Ascending aorta (tissue), 2 donors: ENCODE results near the gene MAGED4B. TPM values are rescaled to one million over a fixed set of nuclear protein-coding genes. Genes with fewer than 3 reads are reported as not detected.

Experiments used
- DNase-seq, 2 donors: peaks; one replicate each; pipeline ENCODE4 v3.0.0-alpha.2; 2019; ENCODE audit warnings: low spot score in 2 of 2
- H3K27ac ChIP-seq, 2 donors: fragments of 200-600 bp; sonication (generic); one replicate each; pipeline ENCODE4 v1.5.1; 2016 to 2017; ENCODE audit warnings: mild to moderate bottlenecking in 1 of 2
- H3K27me3 ChIP-seq: fragments of 200-600 bp; sonication (generic); one replicate; pipeline ENCODE4 v1.5.1; 2017
- H3K36me3 ChIP-seq, 2 donors: fragments of 200-600 bp; sonication (generic); one replicate each; pipeline ENCODE4 v1.5.1; 2016
- H3K4me1 ChIP-seq, 2 donors: fragments of 200-600 bp; sonication (generic); one replicate each; pipeline ENCODE4 v1.5.1; 2016 to 2017; ENCODE audit warnings: mild to moderate bottlenecking in 1 of 2
- H3K4me3 ChIP-seq, 2 donors: fragments of 200-600 bp; sonication (generic); one replicate each; pipeline ENCODE4 v1.5.1; 2016 to 2017; ENCODE audit warnings: mild to moderate bottlenecking in 1 of 2
- H3K9me3 ChIP-seq, 2 donors: fragments of 200-600 bp; sonication (generic); one replicate each; pipeline ENCODE4 v1.5.1; 2016
- CTCF ChIP-seq, 3 experiments: fragments of 200-600 bp in 2 of 3; fragments of 450-650 bp in 1 of 3; sonication (generic) in 2 of 3; IDR thresholded peaks; one replicate each; pipeline ENCODE4 v1.5.1; 2016 to 2019; ENCODE audit warnings: antibody characterized with exemption in 3 of 3, mild to moderate bottlenecking in 1 of 3, moderate library complexity in 1 of 3
- intact Hi-C: fragments of 100-400 bp; cut with DNase I; formaldehyde crosslinking; loops from one replicate; pipeline ENCODE4 v1.15.1; 2023
- total RNA-seq: library from RNA; depleted of rRNA; stranded (reverse); fragments of >200 nt; gene quantifications from one replicate; pipeline ENCODE4 v1.1.0, GENCODE V29; 2016

Gene MAGED4B
- total RNA-seq, 1 donor from 2014 or later = 9.8 TPM

- DNase-seq = no peak
- no peaks in the 10 kb centered on the region for H3K36me3 ChIP-seq
- no peaks in the 10 kb centered on the region for H3K4me1 ChIP-seq
- no peak for TF ChIP-seq CTCF (IDR thresholded peaks at IDR 0.05)
- H3K4me3 ChIP-seq = no peak overlapping the region
- H3K27ac ChIP-seq = no peak overlapping the region
- no peaks in the 10 kb centered on the region for H3K9me3 ChIP-seq
- intact Hi-C loops = no loop called here
- no peaks in the 10 kb centered on the region for H3K27me3 ChIP-seq
Measured at GRCh38 chrX:52031371-52031770, 37.6 kb downstream of the MAGED4B start.

GRCh38 chrX:52015794-52016193 is 53.2 kb downstream of the MAGED4B start:
- DNase-seq = no peak
- no peak overlapping the region for H3K4me3 ChIP-seq
- no peak for TF ChIP-seq CTCF (IDR thresholded peaks at IDR 0.05)
- intact Hi-C loops = no loop called here
- peaks cover 4% of the 10 kb centered on the region for H3K27me3 ChIP-seq
- no peak overlapping the region for H3K27ac ChIP-seq
- no peaks in the 10 kb centered on the region for H3K9me3 ChIP-seq
- no peaks in the 10 kb centered on the region for H3K36me3 ChIP-seq
- H3K4me1 ChIP-seq = no peaks in the 10 kb centered on the region

Other genes with a start within 250 kb of the MAGED4B start
- 74.5 TPM for gene MAGED1, start 175.6 kb downstream of the MAGED4B start, total RNA-seq
- 0.53 TPM for gene MAGED4, start 115.7 kb upstream of the MAGED4B start, total RNA-seq